Heart left ventricle (tissue), 16 donors: ENCODE results near the gene TH. TPM values are rescaled to one million over a fixed set of nuclear protein-coding genes. Genes with fewer than 3 reads are reported as not detected.

ENCODE experiments used
- ATAC-seq, 4 donors: fragments of 200-7000 bp; cut with Tn5 transposase; one replicate each; pipeline ENCODE4 v1.9.1; 2020 to 2022; ENCODE audit warnings: moderate library complexity in 4 of 4, mild to moderate bottlenecking in 3 of 4, moderate number of reproducible peaks in 1 of 4
- DNase-seq, 5 donors: peaks; one replicate each; pipeline ENCODE4 v3.0.0-alpha.2; 2020
- H3K27ac ChIP-seq, 12 donors: fragments of 200-600 bp; sonication (generic) in 4 of 12; one replicate each; pipeline versions ENCODE4 v1.5.0 to v1.8.0; 2016 to 2022; ENCODE audit warnings: mild to moderate bottlenecking in 2 of 12
- H3K27me3 ChIP-seq, 9 donors: fragments of 200-600 bp; sonication (generic) in 2 of 9; one replicate each; pipeline versions ENCODE4 v1.5.1 to v1.8.0; 2016 to 2022; ENCODE audit warnings: mild to moderate bottlenecking in 3 of 9
- H3K36me3 ChIP-seq, 9 donors: fragments of 200-600 bp; sonication (generic) in 2 of 9; one replicate each; pipeline versions ENCODE4 v1.5.0 to v1.8.0; 2018 to 2022; ENCODE audit warnings: mild to moderate bottlenecking in 2 of 9
- H3K4me1 ChIP-seq, 12 donors: fragments of 200-600 bp; sonication (generic) in 4 of 12; one replicate each; pipeline versions ENCODE4 v1.5.0 to v1.8.0; 2016 to 2022; ENCODE audit warnings: mild to moderate bottlenecking in 3 of 12
- H3K4me3 ChIP-seq, 12 donors: fragments of 200-600 bp; sonication (generic) in 4 of 12; one replicate each; pipeline versions ENCODE4 v1.5.0 to v1.8.0; 2017 to 2022; ENCODE audit warnings: mild to moderate bottlenecking in 9 of 12, moderate library complexity in 4 of 12
- H3K9me3 ChIP-seq, 12 donors: fragments of 200-600 bp; sonication (generic) in 4 of 12; one replicate each; pipeline versions ENCODE4 v1.5.0 to v1.8.0; 2016 to 2022; ENCODE audit warnings: mild to moderate bottlenecking in 1 of 12
- POLR2A ChIP-seq, 2 donors: fragments of 450-650 bp; IDR thresholded peaks; one replicate each; pipeline ENCODE4 v1.6.1; 2017; ENCODE audit warnings: antibody characterized with exemption in 2 of 2, mild to moderate bottlenecking in 2 of 2, moderate library complexity in 2 of 2
- WGBS, 4 donors: extraction: QIAGEN DNeasy Blood & Tissue Kit in 2 of 4; methylation state at CpG; one replicate each; pipeline versions ENCODE4 v1.1.5 to v1.1.7; 2013 to 2018; 5-methylcytosine and 5-hydroxymethylcytosine counted together
- intact Hi-C, 10 donors: fragments of 100-400 bp; cut with DNase I; formaldehyde crosslinking; loops; one replicate each; pipeline versions ENCODE4 v1.11.1 to v1.14.2; 2022
- polyA plus RNA-seq, 2 donors: library from polyadenylated mRNA; stranded (reverse); fragments of 200-250 nt; gene quantifications; one replicate each; pipeline ENCODE4 v1.2.3, GENCODE V29; 2013
- total RNA-seq, 9 donors: library from RNA; depleted of rRNA in 2 of 9; stranded (reverse); fragments of >200 nt in 2 of 9; fragmentation: NEBNext Ultra II Directional in 3 of 9; extraction: Animal tissue kit (Norgen Biotek cat#: 25700) in 3 of 9; gene quantifications; one replicate each; pipeline versions ENCODE4 v1.1.0 to v1.2.4, GENCODE V29; 2016 to 2023
- TF ChIP-seq, protein P1 (sequence below), 12 donors: fragments of 200-600 bp; sonication (generic) in 4 of 12; IDR thresholded peaks; one replicate each; pipeline versions ENCODE4 v1.5.0 to v1.8.0; 2018 to 2022; ENCODE audit warnings: antibody characterized with exemption in 12 of 12, mild to moderate bottlenecking in 5 of 12
- donor health status: ischemic (EF 13 %, LVEDD 7.1; RV severe dilation, severe dysfunction).
- donor health status: healthy with polysubstance abuse.
- donor health status: DM: no; HTN: yes; CAD: no.
- donor health status: DM: no; HTN: no; CAD: no.
- donor health status: ischemic (EF 25% LVEDD 6.9; RV normal size, moderate dysfunction).
- donor health status: ischemic (EF 25% LVEDD 5.7; RV mildly dilated, moderate dysfunction).
- donor health status: healthy.
- donor health status: DM: yes; HTN: yes; CAD: no.
- donor health status: ischemic (EF 35%, LVEDD 5.7; RV mildly dilated, moderate dysfunction).
- donor health status: nonischemic (EF 11% LVEDD 7.7; RV severe dilation, severe dysfunction).
- donor health status: DM: yes; HTN: yes; CAD: no.
- donor health status: PGD.
- donor health status: ischemic (EF 29% LVEDD 5.4; RV normal size, mild dysfunction).
- donor health status: nonischemic (EF 23%, LVEDD 6.1; RV moderate dilation, normal function).

Gene TH
- total and polyA plus RNA-seq, 11 donors: 0.08 TPM; not detected in 10

DNA sequence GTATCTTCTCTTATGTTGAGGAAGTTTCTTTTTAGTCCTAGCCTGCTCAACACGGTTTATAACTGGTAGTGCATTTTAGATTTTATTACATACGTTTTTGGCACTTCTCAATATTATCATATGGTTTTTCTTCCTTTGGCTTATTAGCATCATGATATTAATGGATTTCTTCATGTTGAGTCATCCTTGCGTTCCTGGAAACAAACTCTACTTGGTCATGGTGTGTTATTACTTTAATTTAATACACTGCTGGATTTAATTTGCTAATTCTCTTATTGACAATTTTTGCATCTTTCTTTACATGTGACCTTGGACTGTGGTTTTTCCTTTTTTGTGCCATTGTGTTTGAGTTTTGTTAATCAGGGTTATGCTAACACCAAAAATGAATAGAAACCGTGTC is 52.9 kb downstream of the TH start:
- intact Hi-C loops: no loop called here
- Histone ChIP-seq H3K4me1 (no peaks in the 10 kb centered on the region), H3K4me3 (no peak overlapping the region), H3K9me3 (peaks cover 0 to 17% (median 4%) of the 10 kb centered on the region in 12 donors), H3K36me3 (no peaks in the 10 kb centered on the region), H3K27ac (no peak overlapping the region), H3K27me3 (peaks cover 0 to 21% (median 6%) of the 10 kb centered on the region in 9 donors)
- TF ChIP-seq, protein P1, sequence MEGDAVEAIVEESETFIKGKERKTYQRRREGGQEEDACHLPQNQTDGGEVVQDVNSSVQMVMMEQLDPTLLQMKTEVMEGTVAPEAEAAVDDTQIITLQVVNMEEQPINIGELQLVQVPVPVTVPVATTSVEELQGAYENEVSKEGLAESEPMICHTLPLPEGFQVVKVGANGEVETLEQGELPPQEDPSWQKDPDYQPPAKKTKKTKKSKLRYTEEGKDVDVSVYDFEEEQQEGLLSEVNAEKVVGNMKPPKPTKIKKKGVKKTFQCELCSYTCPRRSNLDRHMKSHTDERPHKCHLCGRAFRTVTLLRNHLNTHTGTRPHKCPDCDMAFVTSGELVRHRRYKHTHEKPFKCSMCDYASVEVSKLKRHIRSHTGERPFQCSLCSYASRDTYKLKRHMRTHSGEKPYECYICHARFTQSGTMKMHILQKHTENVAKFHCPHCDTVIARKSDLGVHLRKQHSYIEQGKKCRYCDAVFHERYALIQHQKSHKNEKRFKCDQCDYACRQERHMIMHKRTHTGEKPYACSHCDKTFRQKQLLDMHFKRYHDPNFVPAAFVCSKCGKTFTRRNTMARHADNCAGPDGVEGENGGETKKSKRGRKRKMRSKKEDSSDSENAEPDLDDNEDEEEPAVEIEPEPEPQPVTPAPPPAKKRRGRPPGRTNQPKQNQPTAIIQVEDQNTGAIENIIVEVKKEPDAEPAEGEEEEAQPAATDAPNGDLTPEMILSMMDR (IDR thresholded peaks at IDR 0.05): no peak
- no peak for TF ChIP-seq POLR2A (IDR thresholded peaks at IDR 0.05)
- DNase-seq (no peak), ATAC-seq (no peak)
- WGBS, 4 donors: 87 to 90% (median 88%) methylated on average over 4 of the region's 4 CpGs

DNA sequence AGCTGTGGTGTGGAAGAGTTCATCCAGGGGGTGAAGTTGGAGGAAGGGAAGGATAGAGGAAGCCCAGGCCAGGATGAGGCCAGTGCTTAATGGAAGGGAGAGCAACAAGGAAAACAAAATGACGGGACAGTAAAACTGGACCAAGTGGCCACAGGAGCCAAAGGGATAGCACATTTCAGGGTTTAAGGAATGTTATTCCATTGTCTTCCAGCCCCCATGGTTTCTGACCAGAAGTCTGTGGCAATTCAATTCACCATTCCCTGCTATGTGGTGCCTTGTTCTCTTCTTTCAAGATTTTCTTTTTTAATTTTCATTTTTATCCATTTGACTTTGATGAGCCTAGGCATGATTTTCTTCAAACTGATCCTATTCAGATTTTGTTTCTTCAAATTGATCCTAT is 54.9 kb downstream of the TH start:
- TF ChIP-seq POLR2A (IDR thresholded peaks at IDR 0.05): no peak
- TF ChIP-seq, protein P1 (IDR thresholded peaks at IDR 0.05): no peak
- Histone ChIP-seq H3K4me1 (no peaks in the 10 kb centered on the region), H3K27ac (no peak overlapping the region), H3K9me3 (peaks cover 0 to 17% (median 4%) of the 10 kb centered on the region in 12 donors), H3K4me3 (no peak overlapping the region), H3K36me3 (no peaks in the 10 kb centered on the region), H3K27me3 (peaks cover 0 to 20% (median 6%) of the 10 kb centered on the region in 9 donors)
- WGBS, 4 donors: 89 to 98% (median 91%) methylated on average over 1 of the region's 1 CpG
- DNase-seq (no peak), ATAC-seq (no peak)
- intact Hi-C loops: no loop called here

DNA sequence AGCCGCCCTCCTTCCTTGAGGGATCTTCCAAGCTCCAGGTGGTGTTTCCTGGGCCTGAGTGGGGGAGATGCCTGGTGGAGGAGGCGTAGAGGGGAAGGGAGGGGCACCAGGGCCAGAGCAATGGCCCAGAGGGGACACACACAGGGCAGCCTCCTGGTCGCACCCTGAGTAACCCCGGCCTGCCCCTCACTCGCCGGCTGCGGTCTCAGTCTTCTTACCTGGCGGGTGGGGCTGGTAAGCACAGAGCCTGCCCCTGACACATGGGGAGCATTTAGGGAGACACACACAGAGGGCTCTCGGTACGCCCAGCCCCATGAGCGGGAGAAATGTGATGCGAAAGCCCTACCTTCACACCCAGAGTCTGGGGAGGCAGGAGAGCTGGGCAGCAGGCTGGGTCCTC is 56.3 kb downstream of the TH start:
- WGBS, 4 donors: 96 to 98% (median 98%) methylated on average over 10 to 12 of the region's 12 CpGs

DNA sequence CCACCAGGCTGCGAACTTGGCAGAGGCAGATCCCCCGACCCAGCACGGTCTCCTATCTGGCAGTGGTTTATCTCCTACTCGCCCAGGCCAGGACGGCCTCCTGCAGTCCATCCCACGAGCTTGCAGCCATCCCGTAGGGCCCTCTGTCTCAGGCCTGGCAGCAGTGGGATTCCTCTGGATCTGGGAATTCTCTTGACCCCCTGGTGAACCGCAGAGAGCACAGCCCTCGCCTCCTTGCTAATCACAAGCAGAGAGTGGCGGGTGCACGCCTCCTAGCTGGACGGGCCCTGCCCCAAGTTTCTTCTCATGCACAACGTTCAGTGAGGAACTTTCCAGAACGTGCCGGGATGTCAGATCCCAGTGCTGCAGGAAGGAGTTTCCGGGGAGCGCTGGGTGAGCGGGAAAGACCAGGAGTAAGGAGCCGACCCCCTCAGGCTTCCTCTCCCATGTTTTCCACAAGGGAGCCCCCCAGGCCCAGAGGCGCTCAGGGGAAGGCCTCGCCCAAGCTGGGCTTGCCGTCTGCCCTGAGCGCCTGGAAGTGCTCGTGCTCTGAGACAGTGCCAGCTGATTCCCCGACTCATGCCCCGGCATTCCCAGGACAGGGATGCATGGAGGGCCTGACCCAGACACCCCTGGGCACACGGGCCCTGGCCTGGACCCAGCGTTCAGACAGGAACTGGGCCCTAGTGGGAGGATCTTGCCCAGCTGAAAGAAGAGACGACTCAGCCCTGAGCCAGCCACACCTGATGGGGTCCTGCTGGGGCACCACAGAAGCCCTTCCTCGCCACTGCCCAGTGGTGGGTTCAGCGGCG is 57.0 kb downstream of the TH start:
- peak in 1 of 4 donors; percentile 22 for ATAC-seq
- WGBS, 4 donors: 77 to 89% (median 80%) methylated on average over 27 to 32 of the region's 32 CpGs

More for the DNA sequence above, 56.3 kb downstream of the TH start:
- TF ChIP-seq, protein P1 (IDR thresholded peaks at IDR 0.05): no peak
- no peak for TF ChIP-seq POLR2A (IDR thresholded peaks at IDR 0.05)
- Histone ChIP-seq H3K4me1 (no peaks in the 10 kb centered on the region), H3K36me3 (no peaks in the 10 kb centered on the region), H3K27ac (no peak overlapping the region), H3K4me3 (no peak overlapping the region), H3K9me3 (peaks cover 0 to 17% (median 4%) of the 10 kb centered on the region in 12 donors), H3K27me3 (peaks cover 0 to 6% (median 1%) of the 10 kb centered on the region in 9 donors)
- ATAC-seq (peak in 1 of 4 donors; percentile 15), DNase-seq (peak in 1 of 5 donors; percentile 33)
- intact Hi-C loops: no loop called here

More for the DNA sequence above, 57.0 kb downstream of the TH start:
- H3K27me3 ChIP-seq: no peaks in the 10 kb centered on the region
- H3K27ac ChIP-seq: no peak overlapping the region
- intact Hi-C loops: no loop called here
- TF ChIP-seq, protein P1 (IDR thresholded peaks at IDR 0.05): no peak
- TF ChIP-seq POLR2A (IDR thresholded peaks at IDR 0.05): no peak
- no peaks in the 10 kb centered on the region for H3K36me3 ChIP-seq
- peak in 1 of 5 donors; percentile 49 for DNase-seq
- H3K4me3 ChIP-seq: no peak overlapping the region
- H3K4me1 ChIP-seq: peaks cover 0 to 5% (median 3%) of the 10 kb centered on the region in 12 donors
- H3K9me3 ChIP-seq: peaks cover 0 to 17% (median 4%) of the 10 kb centered on the region in 12 donors
